ENCODE data around the gene TMEM37.

Gene TMEM37

DNA sequence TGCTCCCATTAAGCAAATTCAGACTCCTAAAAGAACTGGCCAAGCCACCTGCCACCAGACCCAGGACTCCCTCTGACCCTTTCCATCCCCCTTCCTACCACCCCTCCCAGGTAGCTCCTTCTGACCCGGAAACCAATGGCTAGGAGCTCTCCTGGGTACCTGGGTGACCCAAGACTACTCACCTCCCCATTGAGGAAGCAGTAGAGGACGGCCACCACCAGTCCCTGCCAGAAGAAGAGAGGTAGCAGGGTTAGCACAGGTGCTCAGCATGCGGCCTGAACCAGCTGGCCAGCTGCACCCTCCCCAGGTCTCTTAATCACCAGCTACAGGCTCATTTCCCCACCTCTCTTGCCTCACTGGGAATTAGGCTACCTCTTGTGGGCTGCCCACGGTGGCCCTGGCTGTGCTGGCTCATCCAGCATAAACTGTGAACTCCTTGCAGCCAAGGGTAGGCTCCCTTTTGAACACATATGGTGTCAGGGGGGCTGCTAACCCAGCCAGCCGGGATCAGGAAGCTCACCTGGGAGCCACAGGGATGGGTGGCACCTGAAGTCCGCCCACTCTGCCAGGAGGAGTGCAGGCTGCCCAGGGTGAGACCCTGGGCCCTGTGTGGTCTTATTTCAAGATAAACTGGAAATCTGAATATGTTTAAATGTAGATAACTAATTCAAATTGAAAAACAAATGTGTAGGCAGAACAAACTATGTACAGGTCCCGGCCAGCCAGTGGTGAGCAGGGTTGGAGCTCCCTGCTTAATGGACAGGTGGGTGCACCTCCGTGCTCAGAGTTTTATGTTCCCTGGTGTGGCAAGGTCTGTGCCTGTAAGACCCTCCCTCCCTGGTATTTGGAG, 9.9 kb downstream of the TMEM37 start:
- Histone ChIP-seq H3K4me3 (ENCODE audit: low read length) (no peak overlapping the region), H3K9me3 (ENCODE audit: control insufficient read depth, insufficient read depth, low read length) (no peaks in the 10 kb centered on the region), H3K4me1 (ENCODE audit: control insufficient read depth, insufficient read depth, low read length) (no peaks in the 10 kb centered on the region), H3K36me3 (ENCODE audit: control insufficient read depth, insufficient read depth, low read length) (peaks cover 3% of the 10 kb centered on the region; the same call in 1 of the 2 replicates), H3K27ac (ENCODE audit: low read length) (no peak overlapping the region), H3K27me3 (ENCODE audit: control insufficient read depth, insufficient read depth, low read length) (no peaks in the 10 kb centered on the region)
- no peak for DNase-seq (ENCODE audit: low read depth, low spot score)
- WGBS (ENCODE audit: insufficient coverage, insufficient read length), result no CpG with 5 or more reads among the region's 8 CpGs

DNA sequence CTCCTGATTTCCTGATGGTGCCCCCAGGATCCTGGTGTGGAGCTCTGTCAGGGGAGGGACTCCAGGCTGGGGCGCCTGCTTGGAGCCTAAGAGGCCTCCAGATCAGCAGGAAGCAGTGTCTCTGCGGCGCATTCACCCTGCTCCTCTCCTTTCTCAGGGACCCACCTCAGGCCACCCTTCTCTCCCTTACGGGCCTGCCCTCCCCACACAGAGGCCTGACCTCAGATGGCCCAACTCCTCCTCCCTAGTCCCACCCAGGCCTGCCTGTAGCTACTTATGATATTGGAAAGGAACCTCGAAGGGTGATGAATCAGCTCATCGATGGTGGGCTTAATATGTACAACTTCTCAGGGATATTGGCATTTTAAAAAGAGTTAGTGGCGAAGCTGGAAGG, 10.6 kb downstream of the TMEM37 start:
- Histone ChIP-seq H3K27ac (ENCODE audit: low read length) (no peak overlapping the region), H3K9me3 (ENCODE audit: control insufficient read depth, insufficient read depth, low read length) (no peaks in the 10 kb centered on the region), H3K4me3 (ENCODE audit: low read length) (no peak overlapping the region), H3K27me3 (ENCODE audit: control insufficient read depth, insufficient read depth, low read length) (no peaks in the 10 kb centered on the region), H3K4me1 (ENCODE audit: control insufficient read depth, insufficient read depth, low read length) (no peaks in the 10 kb centered on the region), H3K36me3 (ENCODE audit: control insufficient read depth, insufficient read depth, low read length) (no peaks in the 10 kb centered on the region)
- WGBS (ENCODE audit: insufficient coverage, insufficient read length), result no CpG with 5 or more reads among the region's 7 CpGs
- no peak for DNase-seq (ENCODE audit: low read depth, low spot score)

DNA sequence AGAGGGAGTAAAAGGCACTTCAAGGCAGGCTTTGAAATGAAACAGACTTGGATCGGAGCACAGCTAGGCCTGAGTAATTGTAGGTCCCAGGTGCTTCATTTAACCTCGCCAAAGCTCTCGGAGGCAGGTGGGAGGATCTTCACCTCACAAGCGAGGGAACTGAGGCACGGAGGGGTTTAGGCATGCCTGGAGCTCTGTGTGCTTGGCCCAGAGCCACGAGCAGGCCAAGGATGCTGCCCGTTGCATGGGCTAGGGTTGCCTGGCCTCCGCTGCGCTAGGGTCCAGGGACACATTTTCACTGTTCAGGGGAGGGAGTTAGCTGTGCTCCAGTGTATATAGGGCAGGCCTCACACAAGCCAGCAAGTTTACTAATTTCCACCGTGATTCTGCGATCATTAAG, 11.2 kb downstream of the TMEM37 start:
- no peaks in the 10 kb centered on the region for H3K36me3 ChIP-seq (ENCODE audit: control insufficient read depth, insufficient read depth, low read length)
- no peaks in the 10 kb centered on the region for H3K9me3 ChIP-seq (ENCODE audit: control insufficient read depth, insufficient read depth, low read length)
- no CpG with 5 or more reads among the region's 11 CpGs for WGBS (ENCODE audit: insufficient coverage, insufficient read length)
- H3K4me3 ChIP-seq (ENCODE audit: low read length), result no peak overlapping the region
- DNase-seq (ENCODE audit: low read depth, low spot score), result no peak
- no peaks in the 10 kb centered on the region for H3K4me1 ChIP-seq (ENCODE audit: control insufficient read depth, insufficient read depth, low read length)
- H3K27ac ChIP-seq (ENCODE audit: low read length), result no peak overlapping the region
- H3K27me3 ChIP-seq (ENCODE audit: control insufficient read depth, insufficient read depth, low read length), result no peaks in the 10 kb centered on the region

DNA sequence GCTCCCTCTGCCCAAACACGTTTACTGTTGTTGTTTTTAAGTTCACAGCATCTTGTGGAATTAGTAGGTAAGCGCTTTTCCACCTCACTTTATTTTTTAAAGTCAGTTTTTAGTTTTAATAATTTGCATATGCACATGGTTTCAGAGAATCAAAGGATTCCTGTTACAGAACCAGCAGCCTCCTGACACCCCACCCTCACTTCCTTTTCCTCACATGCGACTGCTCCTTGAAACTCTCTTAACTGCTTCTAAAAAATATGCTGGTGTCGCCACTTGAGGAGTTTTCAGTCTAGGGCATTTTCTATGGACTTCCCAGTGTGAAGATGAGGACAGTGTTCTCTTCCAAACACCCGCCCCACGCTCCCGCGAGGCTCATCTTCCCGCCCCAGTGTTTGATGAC, 14.4 kb downstream of the TMEM37 start:
- no peaks in the 10 kb centered on the region for H3K9me3 ChIP-seq (ENCODE audit: control insufficient read depth, insufficient read depth, low read length)
- H3K36me3 ChIP-seq (ENCODE audit: control insufficient read depth, insufficient read depth, low read length), result no peaks in the 10 kb centered on the region
- H3K4me3 ChIP-seq (ENCODE audit: low read length), result no peak overlapping the region
- no peaks in the 10 kb centered on the region for H3K27me3 ChIP-seq (ENCODE audit: control insufficient read depth, insufficient read depth, low read length)
- WGBS (ENCODE audit: insufficient coverage, insufficient read length), result no CpG with 5 or more reads among the region's 9 CpGs
- H3K4me1 ChIP-seq (ENCODE audit: control insufficient read depth, insufficient read depth, low read length), result no peaks in the 10 kb centered on the region
- DNase-seq (ENCODE audit: low read depth, low spot score), result no peak
- H3K27ac ChIP-seq (ENCODE audit: low read length), result no peak overlapping the region

DNA sequence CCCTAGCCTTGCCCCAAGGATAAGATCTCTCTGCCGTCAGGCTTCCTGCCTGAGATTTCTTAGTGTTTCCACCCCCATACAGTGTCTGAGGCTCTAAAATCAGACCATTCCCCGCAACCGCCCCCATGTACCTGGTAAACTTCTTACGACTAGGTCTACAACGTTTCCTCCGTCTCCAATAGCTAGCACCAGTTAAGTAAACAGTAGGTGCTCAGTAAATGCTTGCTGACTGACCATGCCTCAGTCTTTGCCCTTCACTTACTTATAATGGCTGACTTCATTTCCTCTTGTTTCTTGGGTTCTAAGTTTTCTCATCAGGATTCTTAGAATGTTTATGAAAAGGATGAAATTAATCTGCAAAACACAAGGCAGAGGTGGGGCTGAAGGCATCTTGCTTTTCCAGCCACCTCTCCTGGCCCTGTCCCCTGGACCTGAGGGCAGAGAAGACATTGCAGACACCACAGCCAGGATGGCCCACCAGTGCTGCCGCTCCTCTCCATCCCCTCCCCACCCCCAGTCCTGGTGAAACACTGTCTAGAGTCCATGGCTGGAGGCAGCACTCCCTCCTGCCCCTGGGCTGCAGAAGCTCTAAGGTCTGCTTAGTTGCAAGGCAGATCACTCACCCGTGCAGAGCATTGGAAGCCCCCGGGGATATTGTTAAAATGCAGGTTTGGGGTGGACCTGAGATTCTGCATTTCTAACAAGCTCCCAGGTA, 16.9 kb downstream of the TMEM37 start:
- no peak overlapping the region for H3K27ac ChIP-seq (ENCODE audit: low read length)
- DNase-seq (ENCODE audit: low read depth, low spot score), result no peak
- no peaks in the 10 kb centered on the region for H3K36me3 ChIP-seq (ENCODE audit: control insufficient read depth, insufficient read depth, low read length)
- WGBS (ENCODE audit: insufficient coverage, insufficient read length), result no CpG with 5 or more reads among the region's 9 CpGs
- H3K27me3 ChIP-seq (ENCODE audit: control insufficient read depth, insufficient read depth, low read length), result no peaks in the 10 kb centered on the region
- no peaks in the 10 kb centered on the region for H3K9me3 ChIP-seq (ENCODE audit: control insufficient read depth, insufficient read depth, low read length)
- H3K4me3 ChIP-seq (ENCODE audit: low read length), result no peak overlapping the region
- no peaks in the 10 kb centered on the region for H3K4me1 ChIP-seq (ENCODE audit: control insufficient read depth, insufficient read depth, low read length)

DNA sequence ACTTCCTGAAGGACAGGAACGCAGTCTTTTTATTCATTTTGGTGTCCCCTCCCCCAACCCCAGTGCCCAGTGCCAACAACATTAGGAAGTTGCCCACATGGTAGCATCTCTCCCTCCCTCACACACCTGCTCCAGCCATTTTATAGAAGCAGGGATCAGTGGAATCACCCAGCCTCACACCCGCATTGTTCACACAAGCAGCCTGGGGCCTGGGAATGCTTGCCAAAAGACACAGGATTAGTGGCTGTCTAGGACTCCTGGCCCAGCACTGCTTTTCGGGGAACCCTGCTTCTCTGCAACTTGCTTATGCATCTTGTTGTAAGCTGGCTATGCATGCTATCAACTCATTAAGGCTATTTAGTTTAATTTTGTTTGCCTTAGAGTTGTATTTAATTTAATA, 17.9 kb downstream of the TMEM37 start:
- Histone ChIP-seq H3K27me3 (ENCODE audit: control insufficient read depth, insufficient read depth, low read length) (no peaks in the 10 kb centered on the region), H3K9me3 (ENCODE audit: control insufficient read depth, insufficient read depth, low read length) (no peaks in the 10 kb centered on the region)
- DNase-seq (ENCODE audit: low read depth, low spot score), result no peak

DNA sequence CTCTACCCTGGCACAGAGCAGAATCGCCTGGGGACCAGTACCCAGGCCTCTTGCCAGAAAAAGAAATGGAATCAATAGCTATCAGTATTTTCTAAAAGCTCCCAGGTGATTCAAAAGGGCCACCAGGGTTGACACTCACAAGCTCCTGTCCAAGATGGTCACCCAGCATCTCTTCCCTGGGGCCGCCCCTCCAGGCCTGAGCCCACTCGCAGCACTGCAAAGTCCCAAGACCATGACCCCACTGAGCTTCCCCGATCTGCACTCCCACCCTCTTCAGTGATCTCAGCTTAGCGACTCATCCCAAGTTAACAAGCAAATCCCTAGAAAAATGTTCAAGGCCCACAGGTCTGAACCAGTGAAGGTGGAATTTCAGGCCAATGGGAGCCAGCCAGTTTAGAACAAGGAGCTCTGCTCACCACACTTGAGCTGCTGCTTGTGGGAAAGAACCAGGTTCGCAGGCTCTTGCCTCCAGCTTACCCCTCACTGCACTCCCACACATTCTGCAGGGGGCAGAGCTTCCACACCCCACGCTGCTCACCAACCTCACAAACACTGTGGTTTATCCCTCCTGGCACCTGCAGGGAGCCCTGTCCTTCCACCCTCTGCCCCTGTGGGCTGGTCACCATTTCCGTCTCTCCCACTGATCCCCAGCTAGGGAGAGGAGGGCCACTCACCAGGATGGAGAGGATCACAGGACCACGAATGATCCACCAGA, 19.8 kb downstream of the TMEM37 start:
- Histone ChIP-seq H3K27me3 (ENCODE audit: control insufficient read depth, insufficient read depth, low read length) (no peaks in the 10 kb centered on the region), H3K4me3 (ENCODE audit: low read length) (no peak overlapping the region), H3K27ac (ENCODE audit: low read length) (no peak overlapping the region), H3K4me1 (ENCODE audit: control insufficient read depth, insufficient read depth, low read length) (no peaks in the 10 kb centered on the region), H3K36me3 (ENCODE audit: control insufficient read depth, insufficient read depth, low read length) (no peaks in the 10 kb centered on the region), H3K9me3 (ENCODE audit: control insufficient read depth, insufficient read depth, low read length) (no peaks in the 10 kb centered on the region)
- DNase-seq (ENCODE audit: low read depth, low spot score), result no peak
- no CpG with 5 or more reads among the region's 9 CpGs for WGBS (ENCODE audit: insufficient coverage, insufficient read length)

More for the DNA sequence above, 17.9 kb downstream of the TMEM37 start:
- Histone ChIP-seq H3K4me3 (ENCODE audit: low read length) (no peak overlapping the region), H3K27ac (ENCODE audit: low read length) (no peak overlapping the region), H3K4me1 (ENCODE audit: control insufficient read depth, insufficient read depth, low read length) (no peaks in the 10 kb centered on the region), H3K36me3 (ENCODE audit: control insufficient read depth, insufficient read depth, low read length) (no peaks in the 10 kb centered on the region)
- no CpG with 5 or more reads among the region's 3 CpGs for WGBS (ENCODE audit: insufficient coverage, insufficient read length)

DNA sequence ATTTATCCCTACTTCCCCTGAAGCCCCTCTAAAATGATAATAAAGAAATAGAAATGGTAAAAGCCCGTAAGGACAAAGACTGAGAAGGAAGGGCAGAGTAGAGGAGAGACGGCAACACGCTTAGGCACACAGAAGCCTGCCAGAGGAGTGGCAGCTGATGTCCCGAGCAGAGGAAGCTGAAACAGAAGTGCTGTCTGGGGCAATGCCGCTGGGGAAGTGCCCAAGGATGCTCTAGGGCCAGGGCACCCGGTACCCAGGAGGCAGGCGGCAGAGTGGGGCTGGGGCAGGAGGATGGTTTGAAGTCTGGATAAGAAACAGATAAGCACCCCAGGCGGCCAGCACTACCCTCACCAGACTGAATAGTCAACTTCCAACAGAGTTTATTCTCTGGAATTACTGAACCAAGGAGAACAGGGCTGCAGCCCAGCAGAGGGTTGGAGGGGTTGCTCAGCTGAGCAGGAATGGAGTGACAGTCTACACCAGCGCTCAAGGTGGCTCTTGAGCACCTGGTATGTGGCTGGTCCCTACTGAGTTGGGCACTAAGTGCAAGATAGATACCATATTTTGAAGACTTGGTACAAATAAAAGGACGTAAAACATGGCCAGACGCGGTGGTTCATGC, 22.4 kb downstream of the TMEM37 start:
- Histone ChIP-seq H3K4me3 (ENCODE audit: low read length) (no peak overlapping the region), H3K9me3 (ENCODE audit: control insufficient read depth, insufficient read depth, low read length) (no peaks in the 10 kb centered on the region), H3K27me3 (ENCODE audit: control insufficient read depth, insufficient read depth, low read length) (no peaks in the 10 kb centered on the region), H3K36me3 (ENCODE audit: control insufficient read depth, insufficient read depth, low read length) (no peaks in the 10 kb centered on the region), H3K27ac (ENCODE audit: low read length) (no peak overlapping the region), H3K4me1 (ENCODE audit: control insufficient read depth, insufficient read depth, low read length) (no peaks in the 10 kb centered on the region)
- DNase-seq (ENCODE audit: low read depth, low spot score), result no peak
- WGBS (ENCODE audit: insufficient coverage, insufficient read length), result no CpG with 5 or more reads among the region's 12 CpGs

DNA sequence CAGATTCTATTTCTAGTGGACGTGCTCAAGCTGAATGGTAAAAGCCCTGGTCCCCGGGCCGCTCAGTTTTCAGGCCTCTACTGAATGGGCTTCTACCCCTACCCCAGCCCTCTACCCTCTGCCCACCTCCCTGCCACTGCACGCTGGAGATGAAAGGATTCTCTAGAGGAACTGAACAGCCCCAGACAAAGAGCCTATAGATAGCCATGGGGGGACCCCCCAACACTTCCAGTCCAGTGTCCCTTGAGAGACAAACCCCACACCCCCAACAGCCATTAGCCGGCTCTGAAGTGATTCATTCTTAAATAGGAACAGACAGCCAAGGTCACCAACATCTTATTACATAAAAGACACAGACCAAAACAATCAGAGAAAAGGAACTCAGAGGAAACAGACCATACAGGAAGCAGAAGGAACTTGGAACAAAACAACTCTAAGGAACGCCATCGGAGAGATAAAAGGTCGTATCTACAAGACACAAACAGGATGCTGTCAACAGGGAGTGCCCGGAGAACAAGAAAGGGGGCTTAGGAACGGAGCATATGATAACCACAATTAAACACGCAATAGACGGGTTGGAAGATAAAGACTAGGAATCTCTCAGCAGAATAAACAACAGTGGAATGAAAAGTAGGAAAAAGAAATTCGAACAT, 23.5 kb downstream of the TMEM37 start:
- H3K27ac ChIP-seq (ENCODE audit: low read length), result no peak overlapping the region
- H3K27me3 ChIP-seq (ENCODE audit: control insufficient read depth, insufficient read depth, low read length), result no peaks in the 10 kb centered on the region
- H3K9me3 ChIP-seq (ENCODE audit: control insufficient read depth, insufficient read depth, low read length), result no peaks in the 10 kb centered on the region
- H3K4me1 ChIP-seq (ENCODE audit: control insufficient read depth, insufficient read depth, low read length), result no peaks in the 10 kb centered on the region
- no peaks in the 10 kb centered on the region for H3K36me3 ChIP-seq (ENCODE audit: control insufficient read depth, insufficient read depth, low read length)
- no CpG with 5 or more reads among the region's 13 CpGs for WGBS (ENCODE audit: insufficient coverage, insufficient read length)
- no peak for DNase-seq (ENCODE audit: low read depth, low spot score)
- no peak overlapping the region for H3K4me3 ChIP-seq (ENCODE audit: low read length)

DNA sequence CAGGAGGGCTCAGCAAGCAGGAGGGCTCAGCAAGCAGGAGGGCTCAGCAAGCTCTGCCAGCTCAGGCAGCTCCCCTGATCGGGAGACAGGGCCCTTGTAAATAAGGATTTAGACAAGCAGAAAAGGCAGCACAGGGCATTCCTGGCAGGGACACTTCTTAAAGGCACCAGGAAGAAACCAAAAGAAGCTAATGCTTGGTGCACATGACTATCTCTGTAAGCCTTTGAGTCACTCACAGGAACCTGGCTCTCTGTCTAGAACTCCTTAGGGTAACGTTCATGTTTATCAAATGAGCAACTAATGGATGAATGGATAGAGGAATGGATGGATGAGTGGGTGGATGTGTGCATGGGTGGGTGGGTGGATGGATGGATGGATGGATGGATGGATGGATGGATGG, 28.4 kb downstream of the TMEM37 start:
- no peaks in the 10 kb centered on the region for H3K27me3 ChIP-seq (ENCODE audit: control insufficient read depth, insufficient read depth, low read length)
- no CpG with 5 or more reads among the region's 2 CpGs for WGBS (ENCODE audit: insufficient coverage, insufficient read length)
- no peak for DNase-seq (ENCODE audit: low read depth, low spot score)
- H3K27ac ChIP-seq (ENCODE audit: low read length), result no peak overlapping the region
- no peaks in the 10 kb centered on the region for H3K36me3 ChIP-seq (ENCODE audit: control insufficient read depth, insufficient read depth, low read length)
- H3K9me3 ChIP-seq (ENCODE audit: control insufficient read depth, insufficient read depth, low read length), result no peaks in the 10 kb centered on the region
- no peaks in the 10 kb centered on the region for H3K4me1 ChIP-seq (ENCODE audit: control insufficient read depth, insufficient read depth, low read length)
- H3K4me3 ChIP-seq (ENCODE audit: low read length), result no peak overlapping the region

All from iPS DF 6.9 (cell line).